Thyroid gland (tissue), 4 donors: ENCODE results near the gene HECTD4. TPM values are rescaled to one million over a fixed set of nuclear protein-coding genes. Genes with fewer than 3 reads are reported as not detected.

Experiments
- DNase-seq, 2 donors: peaks; one replicate each; pipeline ENCODE4 v3.0.0-alpha.2; 2019
- H3K27ac ChIP-seq, 3 donors: fragments of 200-600 bp; sonication (generic); 1 replicate in 2 of 3; 2 replicates in 1 of 3; pipeline ENCODE4 v1.5.1; 2016 to 2019; ENCODE audit warnings: mild to moderate bottlenecking in 1 of 3, moderate library complexity in 1 of 3
- H3K27me3 ChIP-seq: fragments of 200-600 bp; sonication (generic); one replicate; pipeline ENCODE4 v1.5.1; 2019
- H3K36me3 ChIP-seq, 2 donors: fragments of 200-600 bp; sonication (generic); one replicate each; pipeline ENCODE4 v1.5.1; 2016 to 2019
- H3K4me1 ChIP-seq, 2 donors: fragments of 200-600 bp; sonication (generic); one replicate each; pipeline ENCODE4 v1.5.1; 2017 to 2019
- H3K4me3 ChIP-seq, 3 donors: fragments of 200-600 bp; sonication (generic); replicated peaks in 1 of 3; 1 replicate in 2 of 3; 2 replicates in 1 of 3; pipeline ENCODE4 v1.5.1; 2016; ENCODE audit warnings: mild to moderate bottlenecking in 1 of 3
- H3K9me3 ChIP-seq: fragments of 200-600 bp; sonication (generic); one replicate; pipeline ENCODE4 v1.5.1; 2017
- CTCF ChIP-seq, 6 experiments: fragments of 200-600 bp in 3 of 6; fragments of 450-650 bp in 3 of 6; sonication (generic) in 3 of 6; IDR thresholded peaks; one replicate each; pipeline ENCODE4 v1.5.1; 2016 to 2019; ENCODE audit warnings: antibody characterized with exemption in 6 of 6, mild to moderate bottlenecking in 2 of 6, inconsistent platforms in 1 of 6, moderate library complexity in 1 of 6
- POLR2A ChIP-seq, 2 donors: fragments of 450-650 bp; IDR thresholded peaks; one replicate each; pipeline ENCODE4 v1.6.1; 2017; ENCODE audit warnings: antibody characterized with exemption in 2 of 2, mild to moderate bottlenecking in 2 of 2, moderate library complexity in 1 of 2
- WGBS, 2 donors: methylation state at CpG; one replicate each; pipeline ENCODE4 v1.1.5; 2017; 5-methylcytosine and 5-hydroxymethylcytosine counted together
- intact Hi-C: fragments of 100-400 bp; cut with DNase I; formaldehyde crosslinking; loops from one replicate; pipeline ENCODE4 v1.15.1; 2023
- total RNA-seq, 4 donors: library from RNA; depleted of rRNA; stranded (reverse); fragments of >200 nt; gene quantifications; one replicate each; pipeline ENCODE4 v1.2.3, GENCODE V29; 2016

Gene HECTD4
- total RNA-seq, 4 donors from 2014 or later: 68.5 to 115 (median 79.6) TPM

- Histone ChIP-seq H3K4me1 (peaks cover 0 to 6% of the 10 kb centered on the region in 2 donors), H3K27me3 (no peaks in the 10 kb centered on the region), H3K27ac (no peak overlapping the region), H3K9me3 (no peaks in the 10 kb centered on the region), H3K36me3 (peaks cover 42 to 51% of the 10 kb centered on the region in 2 donors), H3K4me3 (no peak overlapping the region)
- intact Hi-C loops: no loop called here
- TF ChIP-seq CTCF (IDR thresholded peaks at IDR 0.05) (no peak), POLR2A (IDR thresholded peaks at IDR 0.05) (no peak)
- peak; percentile 18 to 30 for DNase-seq
- 70 to 98% methylated on average over 5 of the region's 5 CpGs for whole genome bisulfite sequencing, 2 donors
Measured at GRCh38 chr12:112190231-112191025, 191.8 kb downstream of the HECTD4 start.

- Histone ChIP-seq H3K27me3 (no peaks in the 10 kb centered on the region), H3K9me3 (no peaks in the 10 kb centered on the region), H3K4me3 (no peak overlapping the region), H3K36me3 (peaks cover 45 to 54% of the 10 kb centered on the region in 2 donors), H3K27ac (no peak overlapping the region), H3K4me1 (peaks cover 0 to 6% of the 10 kb centered on the region in 2 donors)
- intact Hi-C loops: no loop called here
- TF ChIP-seq CTCF (IDR thresholded peaks at IDR 0.05) (no peak), POLR2A (IDR thresholded peaks at IDR 0.05) (no peak)
- no peak for DNase-seq
- WGBS, 2 donors: 94 to 95% methylated on average over 9 of the region's 9 CpGs
Measured at GRCh38 chr12:112188130-112188830, 194.0 kb downstream of the HECTD4 start.

GRCh38 chr12:112185093-112185923 lies 196.9 kb downstream of the HECTD4 start:
- peaks cover 0 to 2% of the 10 kb centered on the region in 2 donors for H3K4me1 ChIP-seq
- TF ChIP-seq CTCF (IDR thresholded peaks at IDR 0.05): no peak
- TF ChIP-seq POLR2A (IDR thresholded peaks at IDR 0.05): no peak
- no peaks in the 10 kb centered on the region for H3K9me3 ChIP-seq
- 94 to 95% methylated on average over 26 of the region's 26 CpGs for WGBS, 2 donors
- H3K36me3 ChIP-seq: peaks cover 32 to 52% of the 10 kb centered on the region in 2 donors
- H3K4me3 ChIP-seq: no peak overlapping the region
- H3K27me3 ChIP-seq: no peaks in the 10 kb centered on the region
- DNase-seq: no peak
- no peak overlapping the region for H3K27ac ChIP-seq
- intact Hi-C loops: no loop called here

GRCh38 chr12:112184056-112184887 lies 198.0 kb downstream of the HECTD4 start:
- DNase-seq: no peak
- Histone ChIP-seq H3K27ac (no peak overlapping the region), H3K27me3 (no peaks in the 10 kb centered on the region), H3K4me1 (no peaks in the 10 kb centered on the region), H3K4me3 (no peak overlapping the region), H3K9me3 (no peaks in the 10 kb centered on the region), H3K36me3 (peaks cover 36 to 62% of the 10 kb centered on the region in 2 donors)
- intact Hi-C loops: no loop called here
- WGBS, 2 donors: 93 to 99% methylated on average over 16 to 31 of the region's 46 CpGs
- TF ChIP-seq CTCF (IDR thresholded peaks at IDR 0.05): no peak
- no peak for TF ChIP-seq POLR2A (IDR thresholded peaks at IDR 0.05)
